Erythroblast (primary cell): ENCODE results near the gene TEX36.

ENCODE experiments used
- GATA1 ChIP-seq: IDR thresholded peaks from 2 replicates; pipeline ENCODE4 v1.6.1; 2011; ENCODE audit warnings: low read depth, mild to moderate bottlenecking, control low read depth, low read length, moderate library complexity
- POLR2A ChIP-seq: IDR thresholded peaks from 2 replicates; pipeline ENCODE4 v1.6.1; 2011; ENCODE audit warnings: mild to moderate bottlenecking, low read length

DNA sequence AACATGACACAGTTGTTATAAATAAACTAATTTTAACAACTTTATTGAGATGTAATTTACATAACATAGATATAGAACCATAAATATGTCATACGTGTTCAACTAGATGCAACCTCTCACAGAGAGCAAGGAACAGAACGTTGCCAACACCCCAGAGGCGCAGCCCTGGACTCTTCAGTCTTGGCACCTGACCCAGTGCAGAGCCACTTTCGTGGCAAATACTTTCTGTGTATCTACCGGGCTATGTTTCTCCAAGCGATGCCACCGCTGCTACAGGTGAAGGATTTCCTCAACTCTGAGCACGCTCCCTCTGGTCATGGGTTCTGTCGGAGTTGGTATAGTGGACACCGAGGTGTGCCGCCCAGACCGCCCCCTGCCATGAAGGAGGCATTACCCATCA, 57.4 kb downstream of the TEX36 start:
- TF ChIP-seq POLR2A (no peak), GATA1 (no peak)
